NT2/D1 (cell line): ENCODE results near the gene LZTS2.

Experiments
- DNase-seq: peaks from one replicate; pipeline ENCODE4 v3.0.0-alpha.2; 2011; ENCODE audit warnings: low read depth, low spot score
- H3K27me3 ChIP-seq: 2 replicates; pipeline ENCODE4 v1.6.0; 2011; ENCODE audit warnings: mild to moderate bottlenecking; ENCODE audit not compliant: insufficient read length, insufficient read depth
- H3K36me3 ChIP-seq: 2 replicates; pipeline ENCODE4 v1.6.1; 2011; ENCODE audit warnings: mild to moderate bottlenecking, low read length, mixed read lengths; ENCODE audit not compliant: insufficient read depth, insufficient read length
- H3K4me1 ChIP-seq: 2 replicates; pipeline ENCODE4 v1.5.1; 2011; ENCODE audit not compliant: insufficient read depth, insufficient read length
- H3K4me3 ChIP-seq: 2 replicates; pipeline ENCODE4 v1.5.1; 2011; ENCODE audit warnings: low read depth; ENCODE audit not compliant: insufficient read length
- H3K9ac ChIP-seq: 2 replicates; pipeline ENCODE4 v1.6.0; 2011; ENCODE audit warnings: low read depth; ENCODE audit not compliant: insufficient read length
- H3K9me3 ChIP-seq: 2 replicates; pipeline ENCODE4 v1.5.1; 2011; ENCODE audit warnings: mild to moderate bottlenecking, low read length; ENCODE audit not compliant: insufficient read depth
- SUZ12 ChIP-seq: IDR thresholded peaks from 2 replicates; pipeline ENCODE4 v1.6.1; 2011; ENCODE audit not compliant: insufficient read length, insufficient read depth; ENCODE audit errors: extremely low read depth
- YY1 ChIP-seq: IDR thresholded peaks from 2 replicates; pipeline ENCODE4 v1.6.1; 2011; ENCODE audit not compliant: insufficient read length, insufficient read depth
- ZNF274 ChIP-seq: IDR thresholded peaks from 2 replicates; pipeline ENCODE4 v1.6.1; 2011; ENCODE audit warnings: mild to moderate bottlenecking, low read depth, low read length

Gene LZTS2

DNA sequence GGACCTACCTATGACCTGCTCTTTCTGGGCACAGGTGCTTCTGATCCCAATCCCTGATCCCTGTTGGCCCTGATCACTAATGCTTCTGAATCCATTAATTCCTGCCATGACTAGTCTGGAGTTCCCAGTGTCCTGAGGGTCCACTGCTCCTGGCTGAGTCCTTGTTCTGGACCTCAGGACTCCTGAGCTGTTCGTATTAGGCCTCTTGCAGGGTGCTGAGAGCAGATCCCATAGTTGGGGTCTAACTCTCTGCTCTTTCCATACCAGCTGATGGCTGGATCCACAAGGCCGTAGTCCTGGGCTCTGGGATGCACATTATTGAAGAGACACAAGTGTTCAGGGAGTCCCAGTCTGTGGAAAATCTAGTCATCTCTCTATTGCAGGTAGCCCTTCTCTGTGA, 19.3 kb upstream of the LZTS2 start:
- Histone ChIP-seq H3K9ac (no peak overlapping the region), H3K36me3 (peaks cover 44% of the 10 kb centered on the region), H3K4me1 (no peaks in the 10 kb centered on the region), H3K9me3 (no peaks in the 10 kb centered on the region), H3K27me3 (no peaks in the 10 kb centered on the region), H3K4me3 (no peak overlapping the region)
- no peak for DNase-seq
- TF ChIP-seq YY1, result no peak
- TF ChIP-seq SUZ12, result no peak
- no peak for TF ChIP-seq ZNF274

DNA sequence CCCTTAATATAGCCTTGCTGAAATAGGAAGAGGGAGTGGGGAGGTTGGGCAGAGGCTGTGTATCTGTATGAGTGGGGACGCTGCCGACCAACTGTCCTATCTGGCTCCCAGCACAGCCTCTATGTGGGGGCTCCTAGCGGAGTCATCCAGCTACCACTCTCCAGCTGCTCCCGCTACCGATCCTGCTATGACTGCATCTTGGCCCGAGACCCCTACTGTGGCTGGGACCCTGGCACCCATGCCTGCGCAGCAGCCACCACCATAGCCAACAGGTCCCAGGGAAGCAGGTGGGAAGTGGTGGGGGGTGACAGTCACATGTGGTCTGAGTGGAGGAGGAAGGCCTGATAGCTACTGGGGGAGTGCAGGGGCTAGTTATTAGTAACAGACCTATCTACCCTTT, 18.9 kb upstream of the LZTS2 start:
- peaks cover 48% of the 10 kb centered on the region for H3K36me3 ChIP-seq
- H3K4me3 ChIP-seq, result no peak overlapping the region
- no peaks in the 10 kb centered on the region for H3K4me1 ChIP-seq
- no peak overlapping the region for H3K9ac ChIP-seq
- no peaks in the 10 kb centered on the region for H3K27me3 ChIP-seq
- no peak for DNase-seq
- no peak for TF ChIP-seq SUZ12
- TF ChIP-seq YY1, result no peak
- TF ChIP-seq ZNF274, result no peak
- H3K9me3 ChIP-seq, result no peaks in the 10 kb centered on the region

DNA sequence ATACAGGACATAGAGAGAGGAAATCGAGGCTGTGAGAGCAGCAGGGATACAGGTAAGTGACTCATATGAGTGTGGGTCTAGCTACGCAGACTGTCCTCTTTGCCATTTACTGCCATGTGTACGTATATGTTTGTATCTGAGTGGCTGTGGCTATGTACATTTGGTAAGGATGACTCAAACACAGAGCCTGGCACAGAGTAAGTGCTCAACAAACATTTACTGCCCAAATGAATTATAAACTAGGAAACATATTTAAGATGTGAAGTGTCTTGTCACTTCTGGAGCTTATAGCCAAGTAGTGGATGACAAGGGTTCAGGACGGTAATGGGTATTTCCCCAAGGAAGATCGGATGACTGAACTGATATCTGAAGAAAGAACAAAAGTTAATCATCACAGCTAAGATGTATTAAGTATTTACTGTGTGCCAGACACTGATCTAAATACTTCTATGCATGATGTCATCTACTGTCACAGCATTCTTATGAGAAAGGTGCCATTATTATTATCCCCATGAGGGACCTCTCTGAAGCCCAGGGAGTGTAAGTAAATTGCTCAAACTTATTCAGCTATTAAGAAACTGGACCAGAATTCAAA, 18.3 kb upstream of the LZTS2 start:
- Histone ChIP-seq H3K36me3 (peaks cover 53% of the 10 kb centered on the region), H3K4me1 (no peaks in the 10 kb centered on the region), H3K4me3 (no peak overlapping the region), H3K9ac (no peak overlapping the region), H3K27me3 (no peaks in the 10 kb centered on the region), H3K9me3 (no peaks in the 10 kb centered on the region)
- no peak for DNase-seq
- TF ChIP-seq SUZ12 (no peak), ZNF274 (no peak), YY1 (no peak)

DNA sequence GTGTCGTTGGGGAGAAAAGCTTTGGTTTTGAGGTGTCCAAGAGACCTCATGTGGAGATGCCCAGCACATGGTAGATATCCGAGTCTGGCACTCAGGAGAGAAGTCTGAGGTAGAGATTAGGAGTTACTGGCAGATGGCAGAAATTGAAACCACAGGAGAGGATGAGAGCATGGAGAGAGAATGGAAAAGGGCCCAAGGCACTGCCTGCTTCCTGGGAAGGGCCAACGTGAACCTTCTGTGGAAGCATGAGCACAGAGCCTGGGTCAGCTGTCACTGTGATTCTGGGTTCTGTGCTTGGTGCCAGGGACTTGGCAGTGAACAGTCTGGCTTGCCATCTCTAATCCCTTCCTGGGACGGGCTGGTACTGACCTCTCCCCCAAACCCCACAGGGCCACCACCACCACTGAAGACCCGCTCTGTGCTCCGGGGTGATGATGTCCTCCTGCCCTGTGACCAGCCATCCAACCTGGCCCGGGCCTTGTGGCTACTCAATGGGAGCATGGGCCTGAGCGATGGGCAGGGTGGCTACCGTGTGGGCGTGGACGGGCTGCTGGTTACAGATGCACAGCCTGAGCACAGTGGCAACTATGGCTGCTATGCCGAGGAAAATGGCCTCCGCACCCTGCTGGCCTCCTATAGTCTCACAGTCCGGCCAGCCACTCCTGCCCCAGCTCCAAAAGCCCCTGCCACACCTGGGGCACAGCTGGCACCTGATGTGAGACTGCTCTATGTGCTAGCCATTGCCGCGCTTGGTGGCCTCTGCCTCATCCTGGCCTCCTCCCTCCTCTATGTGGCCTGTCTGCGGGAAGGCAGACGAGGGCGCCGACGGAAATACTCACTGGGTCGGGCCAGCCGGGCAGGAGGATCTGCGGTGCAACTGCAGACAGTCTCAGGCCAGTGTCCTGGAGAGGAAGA, 16.4 kb upstream of the LZTS2 start:
- peaks cover 58% of the 10 kb centered on the region for H3K36me3 ChIP-seq
- TF ChIP-seq ZNF274, result no peak
- TF ChIP-seq SUZ12, result no peak
- TF ChIP-seq YY1, result no peak
- no peak for DNase-seq
- H3K27me3 ChIP-seq, result no peaks in the 10 kb centered on the region
- H3K4me1 ChIP-seq, result peaks cover 1% of the 10 kb centered on the region
- H3K9me3 ChIP-seq, result no peaks in the 10 kb centered on the region
- H3K4me3 ChIP-seq, result no peak overlapping the region
- no peak overlapping the region for H3K9ac ChIP-seq

DNA sequence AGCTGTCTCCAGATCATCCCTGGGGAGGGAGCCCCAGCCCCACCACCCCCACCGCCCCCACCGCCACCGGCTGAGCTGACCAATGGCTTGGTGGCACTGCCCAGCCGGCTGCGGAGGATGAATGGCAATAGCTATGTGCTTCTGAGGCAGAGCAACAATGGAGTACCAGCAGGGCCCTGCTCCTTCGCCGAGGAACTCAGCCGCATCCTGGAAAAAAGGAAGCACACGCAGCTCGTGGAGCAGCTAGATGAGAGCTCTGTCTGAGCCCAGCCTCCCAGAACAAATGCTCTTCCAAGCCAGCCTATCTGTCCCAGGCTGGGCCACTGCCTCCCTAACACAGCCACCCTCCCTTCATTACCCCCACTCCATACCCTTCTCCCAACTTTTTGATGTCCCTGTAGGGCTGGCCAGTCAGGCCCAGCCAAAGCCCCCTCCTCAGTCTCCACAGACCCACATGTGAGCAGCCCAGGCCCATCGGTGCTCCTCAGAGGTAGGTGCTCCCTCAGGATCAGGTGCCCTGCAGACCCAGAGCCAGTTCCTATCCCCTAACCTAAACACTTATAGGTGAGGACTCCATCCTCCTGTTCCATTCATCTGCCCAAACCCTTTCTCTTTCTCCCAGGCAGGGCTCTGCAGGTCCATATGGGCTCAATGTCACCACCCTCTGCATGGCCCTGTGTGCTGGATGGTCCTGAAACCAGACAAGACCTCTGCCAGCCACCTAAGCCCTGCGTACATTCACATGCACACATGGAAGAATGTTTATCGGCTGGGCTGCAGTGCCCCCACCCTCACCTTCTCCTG, 15.5 kb upstream of the LZTS2 start:
- peaks cover 4% of the 10 kb centered on the region for H3K4me1 ChIP-seq
- H3K9me3 ChIP-seq, result no peaks in the 10 kb centered on the region
- no peak overlapping the region for H3K9ac ChIP-seq
- no peaks in the 10 kb centered on the region for H3K27me3 ChIP-seq
- no peak for DNase-seq
- H3K36me3 ChIP-seq, result peaks cover 59% of the 10 kb centered on the region
- no peak overlapping the region for H3K4me3 ChIP-seq
- TF ChIP-seq YY1, result no peak
- no peak for TF ChIP-seq SUZ12
- TF ChIP-seq ZNF274, result no peak

DNA sequence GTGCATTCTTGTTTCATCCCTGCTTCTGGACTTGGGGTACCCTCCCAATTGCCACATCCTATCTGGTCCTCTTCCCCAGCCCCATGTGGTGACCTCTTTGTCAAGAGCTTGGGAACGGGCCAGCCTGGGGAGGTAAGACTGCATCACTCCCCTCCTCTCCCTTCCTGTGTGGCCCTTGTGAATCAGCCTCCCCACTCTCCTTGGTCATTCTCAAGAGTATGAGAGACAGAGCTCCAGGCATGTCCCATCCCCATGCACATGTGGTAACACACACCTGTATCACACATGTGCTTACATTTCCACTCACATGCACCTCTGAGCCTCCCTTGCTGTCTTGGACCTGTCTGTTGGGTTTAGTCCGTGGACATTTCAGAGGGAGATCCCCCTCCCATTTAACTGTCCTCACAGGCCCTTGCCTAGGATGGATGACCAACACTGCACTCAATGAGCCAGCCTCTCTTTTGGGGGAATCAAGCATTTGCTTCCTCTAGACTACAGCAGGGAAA, 14.9 kb upstream of the LZTS2 start:
- Histone ChIP-seq H3K27me3 (no peaks in the 10 kb centered on the region), H3K9ac (no peak overlapping the region), H3K9me3 (no peaks in the 10 kb centered on the region), H3K36me3 (peaks cover 62% of the 10 kb centered on the region), H3K4me1 (peaks cover 4% of the 10 kb centered on the region), H3K4me3 (no peak overlapping the region)
- DNase-seq, result no peak
- TF ChIP-seq YY1 (no peak), ZNF274 (no peak), SUZ12 (no peak)

DNA sequence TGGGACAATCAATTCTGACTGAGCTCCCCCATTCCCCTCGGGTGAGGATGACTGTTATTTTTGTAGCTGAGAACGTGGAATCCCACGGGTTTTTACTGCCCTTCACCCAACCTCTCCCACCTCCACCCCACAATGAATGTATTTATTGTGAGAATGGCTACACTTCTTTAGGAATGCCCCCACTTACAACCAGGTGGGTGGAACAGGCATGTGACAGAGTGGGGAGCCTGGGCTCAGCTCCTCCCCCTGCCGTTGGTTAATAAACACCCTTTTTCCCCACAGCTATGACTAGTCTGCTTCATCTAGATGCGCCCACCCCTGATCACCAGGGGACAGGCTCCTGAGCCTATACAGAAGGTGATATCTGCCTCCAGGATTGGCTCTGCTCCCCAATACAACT, 14.3 kb upstream of the LZTS2 start:
- no peak for DNase-seq
- no peaks in the 10 kb centered on the region for H3K27me3 ChIP-seq
- H3K9me3 ChIP-seq, result no peaks in the 10 kb centered on the region
- peaks cover 61% of the 10 kb centered on the region for H3K36me3 ChIP-seq
- no peak overlapping the region for H3K9ac ChIP-seq
- TF ChIP-seq ZNF274, result no peak
- TF ChIP-seq YY1, result no peak
- no peak for TF ChIP-seq SUZ12
- H3K4me3 ChIP-seq, result no peak overlapping the region
- H3K4me1 ChIP-seq, result peaks cover 6% of the 10 kb centered on the region
